Kidney epithelial cell (primary cell): ENCODE measurements around the gene NOC4L. TPM values are rescaled to one million over a fixed set of nuclear protein-coding genes. Genes with fewer than 3 reads are reported as not detected.

Experiments used
- DNase-seq: peaks from one replicate; pipeline ENCODE4 v3.0.0-alpha.2; 2010; ENCODE audit warnings: low read depth
- H3K27me3 ChIP-seq: 2 replicates; pipeline ENCODE4 v1.6.0; 2011; ENCODE audit warnings: low read length; ENCODE audit not compliant: control insufficient read depth, insufficient read depth
- H3K36me3 ChIP-seq: 2 replicates; pipeline ENCODE4 v1.5.1; 2011; ENCODE audit warnings: low read length; ENCODE audit not compliant: control insufficient read depth, insufficient read depth
- H3K4me3 ChIP-seq: 2 replicates; pipeline ENCODE4 v1.5.1; 2011; ENCODE audit warnings: low read depth, mild to moderate bottlenecking, control low read depth, low read length
- total RNA-seq: library from RNA; depleted of rRNA; stranded (reverse); fragments of >200 nt; gene quantifications from 2 replicates; pipeline ENCODE4 v1.2.3, GENCODE V29; 2015
- TF ChIP-seq, protein P1 (sequence below): IDR thresholded peaks from 2 replicates; pipeline ENCODE4 v1.5.1; 2011; ENCODE audit warnings: mild to moderate bottlenecking, moderate library complexity, low read length, control low read depth, inconsistent platforms; ENCODE audit not compliant: insufficient read depth, poor library complexity, severe bottlenecking

Gene NOC4L
- total RNA-seq, 1 donor from 2014 or later: 23.8 TPM

DNA sequence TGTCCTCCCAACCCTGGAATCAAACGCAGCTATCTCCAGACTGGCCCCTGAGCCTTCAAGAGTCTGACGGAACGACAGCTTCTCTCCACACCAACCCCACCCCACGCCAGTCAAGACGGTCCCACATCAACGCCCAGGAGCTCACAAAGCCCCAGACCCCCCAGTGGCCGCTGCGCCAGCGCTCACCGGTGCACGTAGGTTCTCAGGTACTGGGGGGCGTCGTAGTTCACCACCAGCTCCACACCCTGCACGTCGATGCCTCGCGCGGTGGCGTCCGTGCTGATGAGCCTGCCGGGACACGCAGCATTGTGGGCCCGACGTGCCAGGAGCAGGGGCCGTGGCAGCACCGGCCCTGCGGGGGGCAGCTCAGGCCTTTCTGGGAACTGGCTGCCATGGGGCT lies 4.3 kb upstream of the NOC4L start:
- no peaks in the 10 kb centered on the region for H3K27me3 ChIP-seq

DNA sequence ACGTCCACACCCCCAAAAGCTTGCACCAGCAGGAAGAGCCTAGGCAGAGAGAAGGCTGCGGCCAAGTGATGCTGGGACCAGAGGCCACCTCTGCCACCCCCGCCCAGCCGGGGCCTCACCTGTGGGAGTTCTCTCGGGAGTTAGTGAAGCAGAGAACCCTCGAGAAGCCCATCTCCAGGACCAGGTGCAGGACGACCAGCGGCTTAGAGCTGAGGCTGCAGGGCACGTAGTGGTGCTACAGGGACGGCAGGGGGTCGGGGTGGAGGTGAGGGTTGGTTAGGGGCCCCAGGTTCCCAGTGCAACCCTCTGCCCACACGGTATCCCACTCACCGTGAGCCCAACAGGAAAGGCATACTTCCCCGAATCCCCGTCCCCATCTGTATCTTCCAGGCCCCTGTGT lies 3.8 kb upstream of the NOC4L start:
- Histone ChIP-seq H3K36me3 (no peaks in the 10 kb centered on the region), H3K4me3 (no peak overlapping the region), H3K27me3 (no peaks in the 10 kb centered on the region)
- DNase-seq: no peak
- TF ChIP-seq, protein P1, sequence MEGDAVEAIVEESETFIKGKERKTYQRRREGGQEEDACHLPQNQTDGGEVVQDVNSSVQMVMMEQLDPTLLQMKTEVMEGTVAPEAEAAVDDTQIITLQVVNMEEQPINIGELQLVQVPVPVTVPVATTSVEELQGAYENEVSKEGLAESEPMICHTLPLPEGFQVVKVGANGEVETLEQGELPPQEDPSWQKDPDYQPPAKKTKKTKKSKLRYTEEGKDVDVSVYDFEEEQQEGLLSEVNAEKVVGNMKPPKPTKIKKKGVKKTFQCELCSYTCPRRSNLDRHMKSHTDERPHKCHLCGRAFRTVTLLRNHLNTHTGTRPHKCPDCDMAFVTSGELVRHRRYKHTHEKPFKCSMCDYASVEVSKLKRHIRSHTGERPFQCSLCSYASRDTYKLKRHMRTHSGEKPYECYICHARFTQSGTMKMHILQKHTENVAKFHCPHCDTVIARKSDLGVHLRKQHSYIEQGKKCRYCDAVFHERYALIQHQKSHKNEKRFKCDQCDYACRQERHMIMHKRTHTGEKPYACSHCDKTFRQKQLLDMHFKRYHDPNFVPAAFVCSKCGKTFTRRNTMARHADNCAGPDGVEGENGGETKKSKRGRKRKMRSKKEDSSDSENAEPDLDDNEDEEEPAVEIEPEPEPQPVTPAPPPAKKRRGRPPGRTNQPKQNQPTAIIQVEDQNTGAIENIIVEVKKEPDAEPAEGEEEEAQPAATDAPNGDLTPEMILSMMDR: no peak

More for the DNA sequence above, 4.3 kb upstream of the NOC4L start:
- Histone ChIP-seq H3K4me3 (no peak overlapping the region), H3K36me3 (no peaks in the 10 kb centered on the region)
- TF ChIP-seq, protein P1: no peak
- no peak for DNase-seq

DNA sequence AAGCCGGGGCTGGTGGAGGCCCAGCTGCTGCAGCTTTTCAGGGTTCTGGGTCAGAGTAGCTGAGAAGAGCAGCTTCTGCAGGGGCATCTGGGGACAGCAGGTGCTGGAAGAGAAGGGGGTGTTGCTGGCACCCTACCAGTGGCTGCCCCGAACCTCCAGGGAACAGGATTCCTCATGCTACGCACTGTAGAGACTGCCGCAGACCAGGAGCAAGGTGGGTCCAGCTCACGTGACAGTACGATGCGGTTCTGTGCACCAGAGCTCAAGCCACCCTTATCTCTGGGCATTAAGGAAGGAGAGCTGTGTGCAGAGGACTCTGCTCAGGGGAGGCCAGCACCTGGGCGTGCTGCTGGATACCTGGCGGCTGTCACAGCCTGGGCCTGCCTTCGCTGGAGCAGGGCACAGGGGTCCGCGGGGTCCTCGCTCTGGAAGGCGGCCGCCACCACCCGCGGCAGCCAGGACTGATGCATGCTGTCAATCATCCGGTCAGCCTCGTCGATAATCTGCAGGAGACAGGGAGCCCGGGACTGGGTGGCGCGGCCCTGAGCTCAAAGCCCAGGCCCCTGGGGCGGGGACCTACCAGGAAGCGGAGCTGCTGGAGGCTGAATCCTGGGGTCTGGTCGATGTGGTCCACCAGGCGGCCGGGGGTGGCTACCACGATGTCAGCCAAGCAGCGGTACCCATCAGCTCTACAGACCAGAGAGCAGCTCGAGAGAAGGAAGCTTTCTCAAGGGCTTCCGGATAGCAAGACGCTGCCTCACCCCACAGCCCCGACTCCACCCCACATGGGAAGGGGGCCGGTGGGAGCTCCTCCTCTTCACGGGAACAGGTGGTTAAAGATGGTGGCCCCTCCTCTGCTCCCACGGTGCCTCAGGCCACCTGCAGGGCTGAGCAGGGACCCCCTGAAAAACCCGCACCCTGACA lies 3.1 kb upstream of the NOC4L start:
- Histone ChIP-seq H3K27me3 (no peaks in the 10 kb centered on the region), H3K4me3 (no peak overlapping the region), H3K36me3 (no peaks in the 10 kb centered on the region)
- TF ChIP-seq, protein P1: no peak
- no peak for DNase-seq

DNA sequence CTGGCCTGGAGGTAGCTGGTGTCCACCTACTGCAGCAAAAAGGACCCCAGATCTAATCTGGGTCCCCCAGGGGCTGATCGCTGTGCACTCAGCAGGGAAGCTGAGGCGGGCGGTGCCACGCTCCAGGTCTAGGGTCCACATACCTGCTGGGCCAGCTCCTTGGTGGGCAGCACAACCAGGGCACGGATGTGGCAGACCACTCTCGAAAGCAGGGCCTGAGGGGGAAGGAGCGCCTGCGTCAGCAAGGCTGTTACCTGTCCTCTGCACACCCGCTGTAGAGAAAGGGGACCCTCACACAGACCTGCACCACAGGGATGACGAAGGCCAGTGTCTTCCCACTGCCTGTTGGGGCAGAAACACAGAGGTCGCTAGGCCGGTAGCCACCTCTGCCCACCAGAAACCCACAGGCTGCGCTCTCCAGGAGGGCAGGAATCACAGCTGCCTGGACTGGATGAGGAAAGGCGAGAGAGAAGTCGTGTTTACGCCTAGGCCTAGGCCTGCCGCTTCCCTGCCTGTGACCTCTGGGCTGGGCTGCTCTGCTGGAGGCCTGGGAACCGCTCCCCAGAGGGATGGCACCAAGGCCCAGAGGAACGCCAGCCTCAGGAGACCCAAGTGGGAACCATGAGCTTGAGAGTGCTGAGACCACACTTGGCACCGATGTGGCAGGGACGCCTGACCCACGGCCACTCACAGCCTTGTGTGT lies 2.1 kb upstream of the NOC4L start:
- H3K36me3 ChIP-seq: no peaks in the 10 kb centered on the region
- TF ChIP-seq, protein P1: no peak
- no peak overlapping the region for H3K4me3 ChIP-seq

DNA sequence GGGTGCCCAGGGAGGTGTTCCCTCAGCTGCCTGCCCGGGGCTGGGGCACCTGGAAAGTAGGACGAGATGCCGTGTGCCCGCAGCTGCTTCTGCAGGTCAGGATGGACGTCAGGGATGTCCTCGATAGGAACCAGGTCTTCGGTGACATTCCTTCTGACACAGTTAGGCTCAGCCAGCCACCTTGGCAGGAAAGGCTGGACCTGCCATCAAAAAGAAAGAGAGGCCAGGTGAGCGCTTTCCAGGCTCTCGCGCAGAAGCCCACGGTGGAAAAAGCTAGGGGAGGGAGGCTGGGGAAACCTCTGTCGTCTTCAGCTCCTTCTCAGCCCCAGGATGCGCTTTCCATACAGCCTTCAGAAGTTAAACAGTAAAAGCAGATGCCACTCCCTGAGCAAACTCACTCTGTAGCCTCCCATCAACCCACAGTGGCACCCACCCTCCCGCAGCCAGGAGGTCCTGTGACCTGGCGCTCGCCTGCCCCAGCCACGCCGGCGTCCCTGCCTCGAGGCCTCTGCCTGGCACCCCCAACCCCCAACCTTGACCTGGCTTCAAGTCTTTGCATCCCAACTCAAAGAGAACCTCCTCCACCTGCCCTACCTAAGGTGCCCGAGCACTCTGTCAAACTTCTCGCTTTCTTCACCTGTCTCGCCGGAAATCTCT lies 1.4 kb upstream of the NOC4L start:
- peak overlapping the region; percentile 94 for H3K4me3 ChIP-seq
- no peaks in the 10 kb centered on the region for H3K27me3 ChIP-seq
- no peaks in the 10 kb centered on the region for H3K36me3 ChIP-seq
- TF ChIP-seq, protein P1: no peak
- no peak for DNase-seq

More for the DNA sequence above, 2.1 kb upstream of the NOC4L start:
- DNase-seq: no peak
- no peaks in the 10 kb centered on the region for H3K27me3 ChIP-seq
